GM23338 (cell line): Measurements from ENCODE around the gene PRPS2. TPM values are rescaled to one million over a fixed set of nuclear protein-coding genes. Genes with fewer than 3 reads are reported as not detected.

Source experiments
- EZH2 ChIP-seq: fragments of 200-600 bp; sonication (generic); IDR thresholded peaks from one replicate; pipeline ENCODE4 v1.8.0; 2017; ENCODE audit warnings: antibody characterized with exemption, mild to moderate bottlenecking, low read depth; ENCODE audit not compliant: unreplicated experiment
- JUNB ChIP-seq: IDR thresholded peaks from one replicate; pipeline ENCODE4 v1.6.1; 2016; ENCODE audit warnings: antibody characterized with exemption; ENCODE audit not compliant: unreplicated experiment
- NANOG ChIP-seq: IDR thresholded peaks from 2 replicates; pipeline ENCODE4 v1.6.1; 2016; ENCODE audit warnings: antibody characterized with exemption, borderline replicate concordance
- POLR2AphosphoS5 ChIP-seq: IDR thresholded peaks from 2 replicates; pipeline ENCODE4 v1.6.1; 2016; ENCODE audit warnings: antibody characterized with exemption, low read depth
- ZNF331 ChIP-seq: fragments of 250-450 bp; sonication (Bioruptor Pico); IDR thresholded peaks from 2 replicates; pipeline ENCODE4 v1.5.0; 2020; ENCODE audit warnings: low read depth, mild to moderate bottlenecking, moderate library complexity
- polyA plus RNA-seq: library from polyadenylated mRNA; unstranded; fragments of >200 nt; fragmentation: Nextera tagmentation; extraction: Ambion mirVana; gene quantifications from 2 replicates; pipeline ENCODE4 v1.2.1, GENCODE V29; 2016
- total RNA-seq: library from RNA; depleted of rRNA; stranded (reverse); fragments of >200 nt; shearing (Covaris generic); gene quantifications from 2 replicates; pipeline ENCODE4 v1.2.3, GENCODE V29; 2014
- TF ChIP-seq, protein P1 (sequence below): fragments of 250-450 bp; sonication (Bioruptor Pico); IDR thresholded peaks from 2 replicates; pipeline ENCODE4 v1.5.0; 2020; ENCODE audit warnings: mild to moderate bottlenecking, moderate library complexity
- TF ChIP-seq, protein P2 (sequence below): IDR thresholded peaks from one replicate; pipeline ENCODE4 v1.6.1; 2018; ENCODE audit warnings: antibody characterized with exemption; ENCODE audit not compliant: unreplicated experiment
- TF ChIP-seq, protein P3 (sequence below): IDR thresholded peaks from 2 replicates; pipeline ENCODE4 v1.6.1; 2016; ENCODE audit warnings: antibody characterized with exemption

PRPS2 gene
- total and polyA plus RNA-seq, 2 experiments from 2014 or later: 46.4 to 49.3 TPM

DNA sequence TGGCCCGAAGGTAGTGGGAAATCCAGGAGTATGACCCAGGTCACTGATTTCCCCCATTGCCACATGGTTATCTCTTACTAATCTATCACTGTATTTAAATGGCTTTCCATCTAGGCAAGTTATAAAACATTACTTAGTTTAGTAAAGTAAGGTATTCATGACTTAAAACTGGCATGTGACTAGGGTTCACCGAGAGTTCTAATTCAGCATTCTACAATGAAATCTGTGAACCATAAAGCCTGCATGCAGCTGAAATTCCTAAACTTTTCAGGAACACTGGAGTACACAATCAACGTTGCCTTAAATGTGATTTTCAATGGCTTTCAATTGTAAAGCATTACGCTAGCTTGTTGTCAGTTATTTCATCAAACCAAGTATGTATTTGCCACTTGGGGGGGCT lies 22.7 kb upstream of the PRPS2 start (continued):
- TF ChIP-seq, protein P1, sequence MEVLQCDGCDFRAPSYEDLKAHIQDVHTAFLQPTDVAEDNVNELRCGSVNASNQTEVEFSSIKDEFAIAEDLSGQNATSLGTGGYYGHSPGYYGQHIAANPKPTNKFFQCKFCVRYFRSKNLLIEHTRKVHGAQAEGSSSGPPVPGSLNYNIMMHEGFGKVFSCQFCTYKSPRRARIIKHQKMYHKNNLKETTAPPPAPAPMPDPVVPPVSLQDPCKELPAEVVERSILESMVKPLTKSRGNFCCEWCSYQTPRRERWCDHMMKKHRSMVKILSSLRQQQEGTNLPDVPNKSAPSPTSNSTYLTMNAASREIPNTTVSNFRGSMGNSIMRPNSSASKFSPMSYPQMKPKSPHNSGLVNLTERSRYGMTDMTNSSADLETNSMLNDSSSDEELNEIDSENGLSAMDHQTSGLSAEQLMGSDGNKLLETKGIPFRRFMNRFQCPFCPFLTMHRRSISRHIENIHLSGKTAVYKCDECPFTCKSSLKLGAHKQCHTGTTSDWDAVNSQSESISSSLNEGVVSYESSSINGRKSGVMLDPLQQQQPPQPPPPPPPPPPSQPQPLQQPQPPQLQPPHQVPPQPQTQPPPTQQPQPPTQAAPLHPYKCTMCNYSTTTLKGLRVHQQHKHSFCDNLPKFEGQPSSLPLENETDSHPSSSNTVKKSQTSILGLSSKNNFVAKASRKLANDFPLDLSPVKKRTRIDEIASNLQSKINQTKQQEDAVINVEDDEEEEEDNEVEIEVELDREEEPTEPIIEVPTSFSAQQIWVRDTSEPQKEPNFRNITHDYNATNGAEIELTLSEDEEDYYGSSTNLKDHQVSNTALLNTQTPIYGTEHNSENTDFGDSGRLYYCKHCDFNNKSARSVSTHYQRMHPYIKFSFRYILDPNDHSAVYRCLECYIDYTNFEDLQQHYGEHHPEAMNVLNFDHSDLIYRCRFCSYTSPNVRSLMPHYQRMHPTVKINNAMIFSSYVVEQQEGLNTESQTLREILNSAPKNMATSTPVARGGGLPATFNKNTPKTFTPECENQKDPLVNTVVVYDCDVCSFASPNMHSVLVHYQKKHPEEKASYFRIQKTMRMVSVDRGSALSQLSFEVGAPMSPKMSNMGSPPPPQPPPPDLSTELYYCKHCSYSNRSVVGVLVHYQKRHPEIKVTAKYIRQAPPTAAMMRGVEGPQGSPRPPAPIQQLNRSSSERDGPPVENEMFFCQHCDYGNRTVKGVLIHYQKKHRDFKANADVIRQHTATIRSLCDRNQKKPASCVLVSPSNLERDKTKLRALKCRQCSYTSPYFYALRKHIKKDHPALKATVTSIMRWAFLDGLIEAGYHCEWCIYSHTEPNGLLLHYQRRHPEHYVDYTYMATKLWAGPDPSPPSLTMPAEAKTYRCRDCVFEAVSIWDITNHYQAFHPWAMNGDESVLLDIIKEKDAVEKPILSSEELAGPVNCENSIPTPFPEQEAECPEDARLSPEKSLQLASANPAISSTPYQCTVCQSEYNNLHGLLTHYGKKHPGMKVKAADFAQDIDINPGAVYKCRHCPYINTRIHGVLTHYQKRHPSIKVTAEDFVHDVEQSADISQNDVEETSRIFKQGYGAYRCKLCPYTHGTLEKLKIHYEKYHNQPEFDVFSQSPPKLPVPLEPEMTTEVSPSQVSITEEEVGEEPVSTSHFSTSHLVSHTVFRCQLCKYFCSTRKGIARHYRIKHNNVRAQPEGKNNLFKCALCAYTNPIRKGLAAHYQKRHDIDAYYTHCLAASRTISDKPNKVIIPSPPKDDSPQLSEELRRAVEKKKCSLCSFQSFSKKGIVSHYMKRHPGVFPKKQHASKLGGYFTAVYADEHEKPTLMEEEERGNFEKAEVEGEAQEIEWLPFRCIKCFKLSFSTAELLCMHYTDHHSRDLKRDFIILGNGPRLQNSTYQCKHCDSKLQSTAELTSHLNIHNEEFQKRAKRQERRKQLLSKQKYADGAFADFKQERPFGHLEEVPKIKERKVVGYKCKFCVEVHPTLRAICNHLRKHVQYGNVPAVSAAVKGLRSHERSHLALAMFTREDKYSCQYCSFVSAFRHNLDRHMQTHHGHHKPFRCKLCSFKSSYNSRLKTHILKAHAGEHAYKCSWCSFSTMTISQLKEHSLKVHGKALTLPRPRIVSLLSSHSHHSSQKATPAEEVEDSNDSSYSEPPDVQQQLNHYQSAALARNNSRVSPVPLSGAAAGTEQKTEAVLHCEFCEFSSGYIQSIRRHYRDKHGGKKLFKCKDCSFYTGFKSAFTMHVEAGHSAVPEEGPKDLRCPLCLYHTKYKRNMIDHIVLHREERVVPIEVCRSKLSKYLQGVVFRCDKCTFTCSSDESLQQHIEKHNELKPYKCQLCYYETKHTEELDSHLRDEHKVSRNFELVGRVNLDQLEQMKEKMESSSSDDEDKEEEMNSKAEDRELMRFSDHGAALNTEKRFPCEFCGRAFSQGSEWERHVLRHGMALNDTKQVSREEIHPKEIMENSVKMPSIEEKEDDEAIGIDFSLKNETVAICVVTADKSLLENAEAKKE (CRISPR knock-in tag): no peak
- TF ChIP-seq ZNF331 (no peak), JUNB (no peak), POLR2AphosphoS5 (no peak), EZH2 (no peak), NANOG (no peak)
- TF ChIP-seq, protein P2, sequence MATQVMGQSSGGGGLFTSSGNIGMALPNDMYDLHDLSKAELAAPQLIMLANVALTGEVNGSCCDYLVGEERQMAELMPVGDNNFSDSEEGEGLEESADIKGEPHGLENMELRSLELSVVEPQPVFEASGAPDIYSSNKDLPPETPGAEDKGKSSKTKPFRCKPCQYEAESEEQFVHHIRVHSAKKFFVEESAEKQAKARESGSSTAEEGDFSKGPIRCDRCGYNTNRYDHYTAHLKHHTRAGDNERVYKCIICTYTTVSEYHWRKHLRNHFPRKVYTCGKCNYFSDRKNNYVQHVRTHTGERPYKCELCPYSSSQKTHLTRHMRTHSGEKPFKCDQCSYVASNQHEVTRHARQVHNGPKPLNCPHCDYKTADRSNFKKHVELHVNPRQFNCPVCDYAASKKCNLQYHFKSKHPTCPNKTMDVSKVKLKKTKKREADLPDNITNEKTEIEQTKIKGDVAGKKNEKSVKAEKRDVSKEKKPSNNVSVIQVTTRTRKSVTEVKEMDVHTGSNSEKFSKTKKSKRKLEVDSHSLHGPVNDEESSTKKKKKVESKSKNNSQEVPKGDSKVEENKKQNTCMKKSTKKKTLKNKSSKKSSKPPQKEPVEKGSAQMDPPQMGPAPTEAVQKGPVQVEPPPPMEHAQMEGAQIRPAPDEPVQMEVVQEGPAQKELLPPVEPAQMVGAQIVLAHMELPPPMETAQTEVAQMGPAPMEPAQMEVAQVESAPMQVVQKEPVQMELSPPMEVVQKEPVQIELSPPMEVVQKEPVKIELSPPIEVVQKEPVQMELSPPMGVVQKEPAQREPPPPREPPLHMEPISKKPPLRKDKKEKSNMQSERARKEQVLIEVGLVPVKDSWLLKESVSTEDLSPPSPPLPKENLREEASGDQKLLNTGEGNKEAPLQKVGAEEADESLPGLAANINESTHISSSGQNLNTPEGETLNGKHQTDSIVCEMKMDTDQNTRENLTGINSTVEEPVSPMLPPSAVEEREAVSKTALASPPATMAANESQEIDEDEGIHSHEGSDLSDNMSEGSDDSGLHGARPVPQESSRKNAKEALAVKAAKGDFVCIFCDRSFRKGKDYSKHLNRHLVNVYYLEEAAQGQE: no peak
- TF ChIP-seq, protein P3, sequence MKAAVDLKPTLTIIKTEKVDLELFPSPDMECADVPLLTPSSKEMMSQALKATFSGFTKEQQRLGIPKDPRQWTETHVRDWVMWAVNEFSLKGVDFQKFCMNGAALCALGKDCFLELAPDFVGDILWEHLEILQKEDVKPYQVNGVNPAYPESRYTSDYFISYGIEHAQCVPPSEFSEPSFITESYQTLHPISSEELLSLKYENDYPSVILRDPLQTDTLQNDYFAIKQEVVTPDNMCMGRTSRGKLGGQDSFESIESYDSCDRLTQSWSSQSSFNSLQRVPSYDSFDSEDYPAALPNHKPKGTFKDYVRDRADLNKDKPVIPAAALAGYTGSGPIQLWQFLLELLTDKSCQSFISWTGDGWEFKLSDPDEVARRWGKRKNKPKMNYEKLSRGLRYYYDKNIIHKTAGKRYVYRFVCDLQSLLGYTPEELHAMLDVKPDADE: no peak
